K562 (cell line): Measurements from ENCODE around the gene GTF3C1. TPM values are rescaled to one million over a fixed set of nuclear protein-coding genes. Genes with fewer than 3 reads are reported as not detected.

Source experiments
- ATAC-seq: fragments of 200-7000 bp; cut with Tn5 transposase; 3 replicates; pipeline ENCODE4 v1.9.1; 2020; ENCODE audit warnings: moderate library complexity
- BruUV-seq: library from RNA; stranded (reverse); fragments of 400-500 nt; replicated peaks from 2 replicates; lab custom pipeline; 2021; lab: Mats Ljungman, UMichigan
- CTCF ChIA-PET: fragments of 300-600 bp; formaldehyde crosslinking; extraction: SDS; loops from one replicate; lab custom pipeline; 2021; ENCODE audit warnings: low intra/inter-chr PET ratio; lab: Yijun Ruan, JAX
- POLR2A ChIA-PET: fragments of 300-600, 350-650 bp; sonication (Branson Sonifier 250); formaldehyde crosslinking; extraction: SDS; loops from one replicate; lab custom pipeline; 2021; ENCODE audit warnings: antibody characterized with exemption, inconsistent platforms; lab: Yijun Ruan, JAX
- DNase-seq, 4 experiments: peaks; one replicate each; pipeline versions ENCODE4 v3.0.0 to v3.0.0-alpha.2; 2011 to 2018; ENCODE audit warnings: low spot score in 3 of 4, mixed read lengths in 3 of 4; ENCODE audit errors: extremely low read depth in 1 of 4
- FAIRE-seq: peaks from 2 replicates; lab custom pipeline; 2011; peaks lifted over from hg19 to GRCh38; lab: Jason Lieb, UNC
- H2AFZ ChIP-seq: 2 replicates; pipeline ENCODE4 v1.6.0; 2011; ENCODE audit warnings: low read depth, low read length, control low read depth, inconsistent platforms
- H3K27ac ChIP-seq: fragments of 200-600 bp; 3 replicates; pipeline ENCODE4 v1.8.0; 2011; ENCODE audit warnings: low read depth, mild to moderate bottlenecking, control low read depth, inconsistent platforms, low read length, moderate library complexity, mixed read lengths; ENCODE audit errors: extremely low read depth
- H3K27me3 ChIP-seq, 2 experiments: fragments of 300-600 bp in 1 of 2; 2 replicates in 1 of 2; 3 replicates in 1 of 2; pipeline versions ENCODE4 v1.6.0 to v1.8.0; 2011; ENCODE audit warnings: inconsistent platforms in 2 of 2, low read length in 2 of 2, mild to moderate bottlenecking in 1 of 2, mixed read lengths in 1 of 2, moderate library complexity in 1 of 2; ENCODE audit not compliant: control insufficient read depth in 2 of 2, insufficient read depth in 2 of 2
- H3K36me3 ChIP-seq: fragments of 300-600 bp; 3 replicates; pipeline ENCODE4 v1.8.0; 2011; ENCODE audit warnings: mild to moderate bottlenecking, low read length, inconsistent platforms; ENCODE audit not compliant: control insufficient read depth, insufficient read depth
- H3K4me1 ChIP-seq, 2 experiments: fragments of 200-600 bp in 1 of 2; replicated peaks in 1 of 2; 2 replicates in 1 of 2; 3 replicates in 1 of 2; pipeline versions ENCODE4 v1.5.1 to v1.8.0; 2011; ENCODE audit warnings: inconsistent platforms in 2 of 2, low read length in 2 of 2, mild to moderate bottlenecking in 1 of 2, mixed read lengths in 1 of 2, moderate library complexity in 1 of 2; ENCODE audit not compliant: control insufficient read depth in 2 of 2, insufficient read depth in 2 of 2
- H3K4me2 ChIP-seq: 2 replicates; pipeline ENCODE4 v1.6.1; 2011; ENCODE audit warnings: low read length, control low read depth, inconsistent platforms, mixed read lengths; ENCODE audit not compliant: insufficient read depth
- H3K4me3 ChIP-seq: fragments of 200-600 bp; sonication (generic), shearing (Covaris generic); 2 replicates; pipeline ENCODE4 v1.5.1; 2016; ENCODE audit warnings: control low read depth, inconsistent platforms
- H3K79me2 ChIP-seq: fragments of 200-600 bp; 3 replicates; pipeline ENCODE4 v1.8.0; 2011; ENCODE audit warnings: low read length, inconsistent platforms; ENCODE audit not compliant: control insufficient read depth, insufficient read depth
- H3K9ac ChIP-seq, 2 experiments: 2 replicates each; pipeline versions ENCODE4 v1.6.0 to v1.6.1; 2011; ENCODE audit warnings: low read depth in 2 of 2, low read length in 2 of 2, control low read depth in 1 of 2, inconsistent platforms in 1 of 2, mild to moderate bottlenecking in 1 of 2, mixed read lengths in 1 of 2; ENCODE audit not compliant: insufficient read depth in 1 of 2
- H3K9me1 ChIP-seq: one replicate; pipeline ENCODE4 v1.6.0; 2011; ENCODE audit warnings: inconsistent platforms, mild to moderate bottlenecking, low read length, moderate library complexity; ENCODE audit not compliant: control insufficient read depth, insufficient read depth
- H3K9me3 ChIP-seq: replicated peaks from 2 replicates; pipeline ENCODE4 v1.5.1; 2011; ENCODE audit warnings: low read depth, low read length, inconsistent platforms; ENCODE audit not compliant: control insufficient read depth, insufficient read depth
- H4K20me1 ChIP-seq: replicated peaks from 2 replicates; pipeline ENCODE4 v1.6.1; 2011; ENCODE audit warnings: low read length, inconsistent platforms, mixed read lengths; ENCODE audit not compliant: control insufficient read depth, insufficient read depth
- ARID3A ChIP-seq: IDR thresholded peaks from 2 replicates; pipeline ENCODE4 v1.6.1; 2012; ENCODE audit warnings: low read depth, low read length, improper control_type of control experiment, borderline replicate concordance
- HDAC8 ChIP-seq: fragments of 450-650 bp; IDR thresholded peaks from 2 replicates; pipeline ENCODE4 v1.6.1; 2016; ENCODE audit warnings: mild to moderate bottlenecking, missing genetic modification characterization, moderate library complexity, missing compliant biosample characterization
- MCM5 ChIP-seq: fragments of 450-650 bp; IDR thresholded peaks from 2 replicates; pipeline ENCODE4 v1.6.1; 2016; ENCODE audit warnings: low read depth
- PHF8 ChIP-seq: fragments of 200-600 bp; sonication (generic); IDR thresholded peaks from 2 replicates; pipeline ENCODE4 v1.6.1; 2012; ENCODE audit warnings: mixed run types, mild to moderate bottlenecking, inconsistent platforms, low read length, moderate library complexity, borderline replicate concordance
- RAD21 ChIP-seq, 2 experiments: fragments of 250-450 bp in 1 of 2; fragments of 450-650 bp in 1 of 2; sonication (Bioruptor Pico) in 1 of 2; formaldehyde crosslinking in 1 of 2; IDR thresholded peaks in 1 of 2; conservative IDR thresholded peaks in 1 of 2; 2 replicates each; pipeline versions ENCODE4 v1.4.0 to v1.8.0; 2020 to 2022; ENCODE audit warnings: mild to moderate bottlenecking in 2 of 2, moderate library complexity in 1 of 2
- SMARCA5 ChIP-seq: fragments of 450-650 bp; IDR thresholded peaks from 2 replicates; pipeline ENCODE4 v1.6.1; 2016
- THAP12 ChIP-seq: fragments of 250-450 bp; sonication (Bioruptor Pico); IDR thresholded peaks from 2 replicates; pipeline ENCODE4 v1.9.0; 2021; ENCODE audit warnings: mild to moderate bottlenecking, inconsistent platforms
- ZBTB49 ChIP-seq: sonication (generic); formaldehyde crosslinking; IDR thresholded peaks from 2 replicates; pipeline ENCODE4 v1.8.0; 2022; ENCODE audit warnings: missing genetic modification reagents, mild to moderate bottlenecking, borderline replicate concordance
- ZFP1 ChIP-seq: fragments of 450-650 bp; formaldehyde crosslinking; IDR thresholded peaks from 2 replicates; pipeline ENCODE4 v1.4.0; 2020; ENCODE audit warnings: mild to moderate bottlenecking, mixed read lengths
- ZNF347 ChIP-seq: fragments of 450-650 bp; formaldehyde crosslinking; IDR thresholded peaks from 2 replicates; pipeline ENCODE4 v1.4.0; 2020; ENCODE audit warnings: low read depth, mild to moderate bottlenecking, moderate library complexity
- ZNF609 ChIP-seq: sonication (generic); formaldehyde crosslinking; IDR thresholded peaks from 2 replicates; pipeline ENCODE4 v1.8.1; 2023; ENCODE audit warnings: missing genetic modification reagents, mild to moderate bottlenecking, borderline replicate concordance
- WGBS: fragments of 100-300 bp; shearing (Covaris generic); methylation state at CpG from one replicate; pipeline ENCODE4 v1.1.6; 2016; ENCODE audit warnings: low coverage, mixed read lengths; ENCODE audit not compliant: insufficient coverage; ENCODE audit errors: missing lambda C conversion rate; 5-methylcytosine and 5-hydroxymethylcytosine counted together
- in situ Hi-C: fragments of 300-500 bp; cut with MboI; formaldehyde crosslinking; loops from 4 replicates; pipeline ENCODE4 v1.15.0; 2018; ENCODE audit warnings: inconsistent platforms, mixed read lengths
- intact Hi-C: fragments of 100-400 bp; cut with micrococcal nuclease; formaldehyde crosslinking; loops from 2 replicates; pipeline ENCODE4 v1.14.2; 2022
- polyA plus RNA-seq, 8 experiments: library from polyadenylated mRNA; depleted of rRNA in 4 of 8; stranded (reverse) in 5 of 8; unstranded in 3 of 8; fragments of >200 nt; fragmentation: Nextera tagmentation in 2 of 8; fragmentation: Illumina TruSeq in 1 of 8; extraction: Ambion mirVana in 2 of 8; extraction: Trizol in 1 of 8; gene quantifications; 2 replicates each; pipeline versions ENCODE4 v1.2.1 to v1.2.3, GENCODE V29; 2011 to 2014; ENCODE audit warnings: inconsistent platforms in 1 of 8, missing spikeins in 1 of 8
- total RNA-seq, 7 experiments: library from RNA; depleted of rRNA in 6 of 7; stranded (reverse); fragments of >200 nt in 6 of 7; fragmentation: Illumina TruSeq in 2 of 7; extraction: Trizol in 2 of 7; gene quantifications; 2 replicates each; pipeline versions ENCODE4 v1.2.1 to v1.2.3, GENCODE V29; 2011 to 2021; ENCODE audit warnings: low replicate concordance in 1 of 7

GTF3C1 gene
- total and polyA plus RNA-seq, 9 of the 15 experiments (the other 6 are each of a cell fraction or from before 2014, with no cell fraction given), result 0.72 to 63.6 (median 30.9) TPM

GRCh38 chr16:27572711-27573110, 23.0 kb upstream of the GTF3C1 start:
- FAIRE-seq (no peak), ATAC-seq (no peak), DNase-seq (no peak)
- H3K27me3 ChIP-seq, result no peaks in the 10 kb centered on the region
- no peak overlapping the region for H3K4me2 ChIP-seq
- ChIA-PET POLR2A (no interaction called here), CTCF (no interaction called here)
- BruUV-seq, result no TSS peak
- peaks cover 0 to 5% of the 10 kb centered on the region in 2 experiments; a peak in 1 of 5 replicates for H3K4me1 ChIP-seq
- H3K27ac ChIP-seq, result no peak overlapping the region
- no peaks in the 10 kb centered on the region for H3K79me2 ChIP-seq
- H2AFZ ChIP-seq, result no peak overlapping the region
- 56% methylated on average over 4 of the region's 6 CpGs for WGBS
- H4K20me1 ChIP-seq, result no peaks in the 10 kb centered on the region
- H3K36me3 ChIP-seq, result peaks cover 2% of the 10 kb centered on the region; the same call in 1 of the 3 replicates
- H3K9ac ChIP-seq, result no peak overlapping the region
- H3K9me3 ChIP-seq, result no peaks in the 10 kb centered on the region
- no peaks in the 10 kb centered on the region for H3K9me1 ChIP-seq
- in situ Hi-C loops (no loop called here), intact Hi-C loops (no loop called here)
- no peak overlapping the region for H3K4me3 ChIP-seq
- TF ChIP-seq PHF8 (no peak), SMARCA5 (no peak), ARID3A (no peak), MCM5 (no peak), ZBTB49 (no peak), RAD21 (CRISPR knock-in tag; conservative IDR thresholded peaks at IDR 0.05 in 1 of 2, IDR thresholded peaks at IDR 0.05 in 1 of 2) (no peak), ZNF347 (no peak), ZFP1 (CRISPR knock-in tag) (no peak), ZNF609 (CRISPR knock-in tag) (no peak), THAP12 (no peak), HDAC8 (no peak)
